Gastroesophageal sphincter (tissue), 4 donors: ENCODE data around the gene AK3. TPM values are rescaled to one million over a fixed set of nuclear protein-coding genes. Genes with fewer than 3 reads are reported as not detected.
"Not testable (repeated sequence)": the region's sequence is repeated elsewhere in the genome, so short reads cannot be mapped to it uniquely, and the experiment has no call there.

ENCODE experiments used
- ATAC-seq: fragments of 150-250 bp; one replicate; pipeline ENCODE4 v1.9.1; 2016; ENCODE audit warnings: mild to moderate bottlenecking, moderate library complexity
- H3K27ac ChIP-seq, 4 donors: fragments of 200-600 bp; sonication (generic) in 3 of 4; 1 replicate in 3 of 4; 2 replicates in 1 of 4; pipeline ENCODE4 v1.5.1; 2016 to 2019
- H3K27me3 ChIP-seq: fragments of 200-600 bp; sonication (generic); one replicate; pipeline ENCODE4 v1.5.1; 2019
- H3K36me3 ChIP-seq, 2 donors: fragments of 200-600 bp; sonication (generic); one replicate each; pipeline ENCODE4 v1.5.1; 2019; ENCODE audit warnings: control low read depth in 1 of 2
- H3K4me1 ChIP-seq, 3 donors: fragments of 200-600 bp; sonication (generic); 1 replicate in 2 of 3; 2 replicates in 1 of 3; pipeline ENCODE4 v1.5.1; 2016 to 2019; ENCODE audit warnings: control low read depth in 2 of 3
- H3K4me3 ChIP-seq, 2 donors: fragments of 200-600 bp; sonication (generic); one replicate each; pipeline ENCODE4 v1.5.1; 2019; ENCODE audit warnings: mild to moderate bottlenecking in 1 of 2, moderate library complexity in 1 of 2
- H3K9me3 ChIP-seq, 3 donors: fragments of 200-600 bp; sonication (generic); one replicate each; pipeline ENCODE4 v1.5.1; 2017 to 2019; ENCODE audit warnings: control low read depth in 2 of 3
- CTCF ChIP-seq, 4 experiments: fragments of 200-600 bp in 2 of 4; fragments of 450-650 bp in 2 of 4; sonication (generic) in 1 of 4; IDR thresholded peaks; one replicate each; pipeline ENCODE4 v1.5.1; 2017 to 2019; ENCODE audit warnings: antibody characterized with exemption in 4 of 4, mild to moderate bottlenecking in 2 of 4, moderate library complexity in 2 of 4
- EP300 ChIP-seq: sonication (generic); formaldehyde crosslinking; IDR thresholded peaks from one replicate; pipeline ENCODE4 v1.6.1; 2017; ENCODE audit warnings: antibody characterized with exemption, mild to moderate bottlenecking
- POLR2A ChIP-seq, 2 donors: fragments of 450-650 bp; IDR thresholded peaks; one replicate each; pipeline ENCODE4 v1.6.1; 2017; ENCODE audit warnings: antibody characterized with exemption in 2 of 2, mild to moderate bottlenecking in 2 of 2, moderate library complexity in 1 of 2
- POLR2AphosphoS5 ChIP-seq: sonication (generic); formaldehyde crosslinking; IDR thresholded peaks from one replicate; pipeline ENCODE4 v1.6.1; 2017; ENCODE audit warnings: antibody characterized with exemption
- WGBS, 2 donors: methylation state at CpG; one replicate each; pipeline ENCODE4 v1.1.5; 2018; ENCODE audit warnings: low coverage in 1 of 2; 5-methylcytosine and 5-hydroxymethylcytosine counted together
- total RNA-seq, 4 donors: library from RNA; depleted of rRNA; stranded (reverse); fragments of >200 nt; gene quantifications; one replicate each; pipeline ENCODE4 v1.1.0, GENCODE V29; 2016

The AK3 gene
- total RNA-seq, 4 donors from 2014 or later, result 104 to 139 (median 119) TPM

DNA sequence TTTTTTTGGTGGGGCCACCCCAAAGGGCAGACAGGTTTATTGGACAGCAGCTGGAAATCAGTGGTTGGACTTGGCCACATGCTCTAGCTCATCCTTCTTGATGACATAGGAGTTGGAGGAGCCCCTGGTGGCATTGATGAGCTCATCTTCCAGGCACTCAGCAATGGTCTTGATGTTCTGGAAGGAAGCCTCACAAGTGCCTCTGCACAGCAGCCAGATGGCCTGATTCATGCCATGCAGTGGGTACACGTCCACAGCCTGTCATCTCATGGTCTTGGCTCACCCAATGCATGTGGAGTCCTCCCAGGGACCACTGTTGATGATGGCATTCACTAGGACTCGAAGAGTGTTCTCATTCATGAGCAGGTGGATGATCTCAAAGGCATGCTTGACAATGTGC lies 40.4 kb upstream of the AK3 start:
- no peak for TF ChIP-seq POLR2AphosphoS5
- no peak for TF ChIP-seq CTCF (IDR thresholded peaks at IDR 0.05)
- no peak for TF ChIP-seq EP300
- TF ChIP-seq POLR2A (IDR thresholded peaks at IDR 0.05), result no peak
- WGBS, 2 donors, result no CpG with 5 or more reads among the region's 2 CpGs
- Histone ChIP-seq H3K4me3 (no peak overlapping the region), H3K27ac (no peak overlapping the region), H3K27me3 (peaks cover 20% of the 10 kb centered on the region), H3K9me3 (no peaks in the 10 kb centered on the region), H3K4me1 (no peaks in the 10 kb centered on the region), H3K36me3 (no peaks in the 10 kb centered on the region)
- no peak for ATAC-seq

- no peak overlapping the region for H3K27ac ChIP-seq
- H3K4me1 ChIP-seq, result no peaks in the 10 kb centered on the region
- ATAC-seq, result no peak
- no peak overlapping the region for H3K4me3 ChIP-seq
- H3K27me3 ChIP-seq, result peaks cover 20% of the 10 kb centered on the region
- no peaks in the 10 kb centered on the region for H3K36me3 ChIP-seq
- 100% methylated on average over 1 of the region's 1 CpG; no CpG with 5 or more reads in 1 of the 2 donors for WGBS, 2 donors
- TF ChIP-seq POLR2AphosphoS5 (no peak), EP300 (no peak), POLR2A (IDR thresholded peaks at IDR 0.05) (no peak), CTCF (IDR thresholded peaks at IDR 0.05) (no peak)
- H3K9me3 ChIP-seq, result no peaks in the 10 kb centered on the region
These were observed 39.6 kb upstream of the AK3 start for GRCh38 chr9:4780651-4781050.

DNA sequence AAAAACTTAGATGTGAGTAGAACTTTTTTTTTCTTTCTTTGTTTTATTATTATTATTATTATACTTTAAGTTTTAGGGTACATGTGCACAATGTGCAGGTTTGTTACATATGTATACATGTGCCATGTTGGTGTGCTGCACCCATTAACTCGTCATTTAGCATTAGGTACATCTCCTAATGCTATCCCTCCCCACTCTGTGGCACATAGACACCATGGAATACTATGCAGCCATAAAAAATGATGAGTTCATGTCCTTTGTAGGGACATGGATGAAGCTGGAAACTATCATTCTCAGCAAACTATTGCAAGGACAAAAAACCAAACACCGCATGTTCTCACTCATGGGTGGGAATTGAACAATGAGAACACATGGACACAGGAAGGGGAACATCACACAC lies 34.0 kb upstream of the AK3 start:
- H3K4me1 ChIP-seq, H3K9me3 ChIP-seq, H3K4me3 ChIP-seq, H3K27me3 ChIP-seq, ATAC-seq, H3K36me3 ChIP-seq, H3K27ac ChIP-seq: not testable (repeated sequence)
- WGBS, 2 donors, result 71 to 72% methylated on average over 2 of the region's 2 CpGs

- H3K27ac ChIP-seq, result no peak overlapping the region
- no peaks in the 10 kb centered on the region for H3K4me1 ChIP-seq
- H3K36me3 ChIP-seq, result no peaks in the 10 kb centered on the region
- H3K9me3 ChIP-seq, result no peaks in the 10 kb centered on the region
- no peak overlapping the region for H3K4me3 ChIP-seq
- no peak for TF ChIP-seq POLR2AphosphoS5
- no peak for TF ChIP-seq CTCF (IDR thresholded peaks at IDR 0.05)
- TF ChIP-seq EP300, result no peak
- TF ChIP-seq POLR2A (IDR thresholded peaks at IDR 0.05), result no peak
- peaks cover 5% of the 10 kb centered on the region for H3K27me3 ChIP-seq
- ATAC-seq, result peak; percentile 88
- 36 to 60% methylated on average over 1 of the region's 1 CpG for WGBS, 2 donors
These were observed 33.2 kb upstream of the AK3 start for GRCh38 chr9:4774209-4774608.

DNA sequence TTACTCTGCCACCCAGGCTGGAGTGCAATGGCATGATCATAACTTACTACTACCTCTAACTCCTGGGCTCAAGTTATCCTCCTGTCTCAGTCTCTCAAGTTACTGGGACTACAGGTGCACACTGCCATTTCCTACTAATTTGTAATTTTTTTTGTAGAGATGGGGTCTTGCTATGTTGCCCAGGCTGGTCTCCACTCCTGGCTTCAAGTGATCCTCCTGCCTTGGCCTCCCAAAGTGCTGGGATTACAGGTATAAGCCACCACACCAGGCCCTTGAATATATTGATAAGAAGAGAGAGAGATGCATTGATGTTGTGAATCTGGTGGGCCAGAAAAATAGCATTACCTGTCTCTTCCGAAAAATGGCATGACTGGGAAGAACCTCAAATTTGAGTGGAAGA lies 30.8 kb upstream of the AK3 start:
- H3K4me1 ChIP-seq, result no peaks in the 10 kb centered on the region
- H3K9me3 ChIP-seq, result no peaks in the 10 kb centered on the region
- 100% methylated on average over 1 of the region's 1 CpG; no CpG with 5 or more reads in 1 of the 2 donors for WGBS, 2 donors
- no peak overlapping the region for H3K4me3 ChIP-seq
- ATAC-seq, result no peak
- peaks cover 5% of the 10 kb centered on the region for H3K27me3 ChIP-seq
- no peaks in the 10 kb centered on the region for H3K36me3 ChIP-seq
- TF ChIP-seq POLR2AphosphoS5 (no peak), EP300 (no peak), CTCF (IDR thresholded peaks at IDR 0.05) (no peak), POLR2A (IDR thresholded peaks at IDR 0.05) (no peak)
- H3K27ac ChIP-seq, result no peak overlapping the region
